HG03108 (cell line): ENCODE measurements around the gene HLA-DMA.
"Not testable (repeated sequence)": the region's sequence is repeated elsewhere in the genome, so short reads cannot be mapped to it uniquely, and the experiment has no call there.

ENCODE experiments used
- ATAC-seq: cut with Tn5 transposase; IDR thresholded peaks from one replicate; pipeline ENCODE4 v1.9.1; 2021; ENCODE audit warnings: moderate library complexity; ENCODE audit not compliant: unreplicated experiment

Gene HLA-DMA

GRCh38 chr6:32954986-32955802 lies 2.3 kb upstream of the HLA-DMA start:
- ATAC-seq, result no peak

GRCh38 chr6:32954267-32954666 lies 1.4 kb upstream of the HLA-DMA start:
- ATAC-seq, result no peak

DNA sequence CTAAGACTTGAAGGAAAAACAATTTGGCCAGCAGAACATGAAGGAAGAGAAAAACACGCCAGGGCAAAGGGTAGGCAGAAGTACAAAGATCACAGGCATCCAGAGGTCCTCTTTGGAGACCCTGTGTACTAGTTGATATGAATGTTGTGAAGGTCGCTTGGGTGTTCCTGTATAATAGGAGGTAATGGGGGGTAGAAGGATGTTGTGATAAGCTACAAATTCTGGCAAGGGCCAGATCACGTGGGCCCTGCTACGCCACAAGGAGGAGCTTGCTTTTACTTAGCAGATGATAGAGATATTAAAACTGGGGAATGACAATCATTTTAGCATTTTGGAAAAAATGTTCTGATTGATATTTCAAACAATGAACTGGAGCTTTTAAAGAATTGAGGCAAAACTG lies 878 bp upstream of the HLA-DMA start:
- no peak for ATAC-seq

DNA sequence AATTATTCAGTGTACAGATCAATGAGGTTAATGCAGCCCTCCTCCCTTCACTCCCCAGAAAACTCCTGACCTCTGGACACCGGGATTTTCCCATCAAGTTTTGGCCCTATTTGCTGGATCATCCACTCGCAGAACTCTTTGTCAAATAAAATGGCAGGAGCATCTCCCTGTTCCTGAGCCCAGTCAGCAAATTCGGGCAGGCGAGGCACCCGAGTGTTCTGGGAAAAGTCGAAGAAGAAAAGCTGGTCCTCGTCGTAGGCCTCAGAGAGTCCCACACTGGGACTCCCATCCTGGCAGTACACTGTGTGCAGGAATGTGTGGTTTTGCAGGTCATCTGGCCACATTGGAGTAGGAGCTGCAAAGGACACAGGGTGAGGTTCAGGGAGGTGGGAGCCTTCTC lies 2.4 kb downstream of the HLA-DMA start:
- no peak for ATAC-seq

DNA sequence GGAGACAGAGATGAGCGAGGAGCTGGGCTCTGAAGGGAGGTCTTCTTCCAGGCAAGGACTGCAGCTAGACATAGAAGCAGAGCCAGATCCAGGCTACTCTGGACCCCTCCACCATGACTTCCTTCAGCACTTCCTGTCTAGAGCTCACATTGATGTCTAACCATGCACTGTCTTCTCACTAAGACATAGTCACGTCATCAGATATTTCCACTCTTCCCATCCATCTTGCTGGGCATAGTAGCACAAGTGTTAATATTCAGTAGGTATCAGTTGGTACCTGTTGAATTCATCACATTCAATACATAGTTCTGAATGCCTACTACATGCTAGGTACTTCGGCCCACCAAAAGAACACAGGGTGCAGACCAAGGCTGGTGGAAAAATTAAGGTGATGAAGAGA lies 2.9 kb downstream of the HLA-DMA start:
- no peak for ATAC-seq

DNA sequence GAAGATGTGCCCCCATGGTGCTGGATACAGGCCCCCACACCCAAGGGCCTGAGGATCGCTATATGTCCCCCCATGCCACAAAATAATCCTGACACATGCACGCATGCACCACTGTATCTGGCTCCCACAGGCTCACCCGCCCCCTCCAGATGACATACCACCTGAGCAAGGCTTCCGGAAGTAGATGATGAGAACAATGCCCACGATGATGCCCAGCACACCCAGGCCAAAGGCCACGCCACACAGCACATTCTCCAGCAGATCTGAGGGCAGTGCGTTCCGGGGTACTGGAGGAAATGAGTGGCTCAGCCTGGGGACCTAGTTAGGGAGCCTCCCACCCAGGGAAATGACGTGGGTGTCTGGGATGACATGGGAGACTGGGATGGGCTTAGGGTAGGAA lies 3.8 kb downstream of the HLA-DMA start:
- no peak for ATAC-seq

DNA sequence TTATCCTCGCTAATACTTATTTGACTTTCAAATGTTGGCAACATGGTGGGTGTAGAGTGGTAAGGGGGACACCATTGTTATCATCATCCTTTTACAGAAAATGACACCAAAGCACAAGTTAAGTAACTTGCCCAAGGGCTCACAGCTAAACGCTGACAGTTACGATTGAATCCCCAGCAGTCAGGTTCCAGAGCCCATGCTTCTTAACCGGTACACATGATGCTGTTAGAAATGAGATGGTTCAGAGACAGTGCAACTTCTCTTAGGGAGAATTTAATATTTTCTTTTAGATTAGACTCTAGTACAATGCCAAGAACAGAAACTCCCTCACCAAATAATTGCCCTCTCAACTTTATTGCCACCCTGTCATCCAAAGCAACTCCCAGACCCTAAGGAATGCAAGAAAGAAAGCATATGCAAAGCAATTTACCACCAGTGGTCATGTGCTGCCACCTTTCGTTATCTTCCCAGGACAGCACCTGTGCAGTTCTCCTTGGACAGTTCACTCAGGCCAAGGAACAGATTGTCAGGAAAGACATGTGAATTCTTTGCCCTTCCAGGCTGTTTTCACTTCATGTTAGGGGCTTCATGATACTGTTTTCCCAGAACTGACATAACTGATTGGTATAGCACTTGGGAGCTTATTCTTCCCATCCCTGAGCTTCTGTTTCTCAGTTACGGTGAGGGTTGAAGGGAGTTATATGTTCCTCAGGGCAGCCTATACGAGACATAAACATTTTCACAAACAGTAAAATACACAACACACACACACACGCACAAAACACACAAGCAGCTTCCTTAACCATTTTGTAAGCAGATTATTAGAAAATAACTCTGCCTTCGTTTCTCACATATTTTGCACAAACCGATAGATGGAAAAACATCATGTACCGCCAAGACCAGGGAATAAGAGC lies 5.1 kb downstream of the HLA-DMA start:
- ATAC-seq, result no peak

DNA sequence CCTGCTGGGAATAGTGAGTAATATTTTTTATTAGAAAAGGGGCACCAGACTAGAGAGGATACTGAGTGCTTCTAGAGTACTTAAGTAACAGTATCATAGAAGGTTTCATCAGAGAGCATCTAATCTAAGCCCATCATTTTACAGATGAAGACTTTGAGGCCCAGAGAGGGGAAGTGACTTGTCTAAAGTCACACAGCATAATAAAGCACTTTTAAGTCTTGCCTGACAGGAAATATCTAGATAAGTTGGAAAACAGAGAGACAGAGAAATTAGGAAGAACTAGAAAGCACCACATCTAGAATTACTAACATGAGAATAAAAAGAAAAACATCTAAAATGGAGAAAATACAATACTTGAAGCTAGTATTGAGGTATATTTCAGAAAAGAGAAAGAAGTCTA lies 6.0 kb downstream of the HLA-DMA start:
- ATAC-seq, result no peak

DNA sequence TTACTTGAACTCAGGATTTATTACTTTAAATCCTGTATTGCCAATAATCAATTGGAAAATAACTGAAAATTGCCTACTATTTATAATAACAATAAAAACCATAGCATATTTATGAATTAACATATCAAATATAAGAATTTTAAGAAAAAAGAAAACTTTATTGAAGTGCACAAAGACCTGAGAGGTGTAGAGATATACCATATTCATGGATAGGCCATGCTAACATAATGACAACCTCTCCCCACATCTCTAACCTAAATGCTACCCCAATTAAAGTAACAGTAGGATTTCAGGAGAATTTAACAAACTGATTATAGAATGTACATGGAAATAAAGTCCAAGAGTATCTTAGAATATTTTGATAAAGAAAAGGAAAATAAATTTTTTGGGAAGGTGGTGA lies 6.9 kb downstream of the HLA-DMA start:
- ATAC-seq, result no peak

DNA sequence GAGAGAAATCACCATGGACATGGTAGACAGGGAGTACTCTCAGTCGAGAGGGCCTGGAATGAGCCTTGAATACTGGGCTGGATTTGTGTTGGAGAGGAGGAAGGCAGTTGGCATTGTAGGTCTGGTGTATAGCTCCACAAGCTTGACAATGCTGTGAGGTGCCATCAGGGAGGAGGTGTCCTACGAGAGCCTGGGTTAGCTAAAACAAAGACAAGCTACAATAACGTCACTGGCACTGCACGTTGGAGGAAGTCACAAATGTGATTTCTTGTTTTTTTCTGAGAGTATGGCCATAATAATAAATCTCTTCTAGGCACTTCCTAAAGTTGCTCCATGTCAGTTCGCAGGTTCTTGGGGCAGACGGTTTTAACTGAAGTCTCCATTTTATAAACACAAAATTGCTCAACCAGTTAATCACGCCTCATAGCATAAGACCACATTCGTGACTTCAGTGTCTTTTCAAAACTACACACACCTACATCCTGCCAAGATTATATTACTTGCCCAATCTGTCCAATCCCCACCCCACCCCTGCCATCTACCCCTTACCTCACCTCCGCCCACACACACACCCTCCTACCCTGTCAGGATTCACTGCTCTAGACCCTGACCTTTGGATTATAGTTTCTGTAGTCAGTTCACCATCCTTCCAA lies 7.7 kb downstream of the HLA-DMA start:
- ATAC-seq, result no peak

DNA sequence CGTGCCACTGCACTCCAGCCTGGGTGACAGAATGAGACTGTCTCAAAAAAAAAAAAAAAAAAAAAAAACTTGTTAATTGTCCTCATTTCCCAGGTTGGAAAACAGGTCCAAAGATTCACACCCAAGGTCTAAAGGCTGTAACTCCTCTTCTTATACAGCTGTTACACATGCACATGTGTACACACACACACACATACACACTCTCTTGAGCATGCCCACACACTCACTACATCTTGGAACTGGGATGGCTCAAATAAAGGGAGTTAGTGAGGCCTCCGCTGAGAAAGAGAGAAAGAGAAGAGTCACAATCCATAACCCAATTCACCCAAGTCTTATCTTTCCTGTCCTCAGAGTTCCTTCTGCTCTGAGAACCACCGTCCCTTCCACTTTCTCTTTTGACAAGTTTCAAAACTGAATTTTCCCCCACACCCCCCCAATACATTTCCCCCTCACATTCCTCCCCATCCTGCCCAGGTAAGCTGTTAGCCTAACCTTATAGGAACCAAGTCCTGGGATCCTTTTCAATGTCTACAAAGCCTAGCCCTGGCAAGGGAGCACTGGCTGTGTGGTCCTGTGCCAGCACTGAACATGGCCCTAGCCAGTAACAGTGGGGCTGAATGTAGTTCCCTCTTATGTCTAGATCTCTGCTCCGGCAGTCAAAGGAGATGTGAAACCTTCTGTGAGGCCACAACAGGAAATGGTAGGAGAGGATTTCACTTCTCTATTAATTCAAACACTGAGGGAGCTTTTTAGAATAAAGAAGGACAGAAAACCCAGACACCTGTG lies 8.8 kb downstream of the HLA-DMA start:
- peak; percentile 39 for ATAC-seq

GRCh38 chr6:32942555-32943123 lies 10.3 kb downstream of the HLA-DMA start:
- not testable (repeated sequence) for ATAC-seq

- peak; percentile 52 for ATAC-seq
Observed at GRCh38 chr6:32941214-32941768, 11.6 kb downstream of the HLA-DMA start.

GRCh38 chr6:32940656-32941213 lies 12.2 kb downstream of the HLA-DMA start, which contains the start of gene HLA-DMB:
HLA-DMB (minus strand) TSS chr6:32941028; CDS start chr6:32940807, 221 bp downstream.
- ATAC-seq, result peak; percentile 38

- ATAC-seq, result no peak
Observed at GRCh38 chr6:32938494-32938893, 14.4 kb downstream of the HLA-DMA start.

GRCh38 chr6:32937230-32937633 lies 15.7 kb downstream of the HLA-DMA start:
- no peak for ATAC-seq

- ATAC-seq, result no peak
Observed at GRCh38 chr6:32936239-32937152, 16.4 kb downstream of the HLA-DMA start.

DNA sequence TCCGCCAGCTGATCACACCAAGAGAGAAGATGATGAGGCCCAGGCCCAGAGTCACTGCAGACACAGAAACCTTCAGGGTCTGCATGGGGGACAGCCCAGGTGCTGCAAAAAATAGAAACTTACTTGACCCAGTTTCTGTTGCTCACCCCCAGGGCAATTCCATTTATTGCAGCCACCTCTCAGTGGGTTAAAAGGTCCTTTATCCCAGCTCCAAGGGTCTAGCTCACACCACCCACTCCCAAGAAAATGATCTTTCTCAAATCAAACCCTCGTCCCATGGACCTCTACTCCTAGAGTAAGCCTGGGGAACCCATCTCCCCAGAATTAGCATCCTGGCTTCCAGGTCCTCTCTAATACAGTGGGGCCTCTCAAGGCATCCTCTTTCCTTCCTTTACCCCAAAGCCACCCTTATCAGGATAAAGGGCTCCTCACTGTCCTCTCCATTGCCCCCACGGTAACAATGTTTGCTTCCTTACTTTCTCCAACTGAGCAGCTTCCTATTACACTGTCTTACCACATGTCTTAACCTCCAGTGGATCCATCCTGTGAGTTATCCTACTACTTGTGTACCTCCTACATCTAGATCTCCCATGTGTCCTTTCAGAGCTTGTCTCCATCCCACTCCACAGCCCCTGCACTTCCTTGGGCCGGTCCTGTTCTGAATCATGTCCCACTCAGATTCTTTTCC lies 17.2 kb downstream of the HLA-DMA start:
- no peak for ATAC-seq
